SK-N-SH (cell line): ENCODE measurements around the gene METTL21C. TPM values are rescaled to one million over a fixed set of nuclear protein-coding genes. Genes with fewer than 3 reads are reported as not detected.

Experiments
- CTCF ChIA-PET: fragments of 300-600, 350-600 bp; formaldehyde crosslinking; extraction: SDS; loops from one replicate; lab custom pipeline; 2021; lab: Yijun Ruan, JAX
- POLR2A ChIA-PET: fragments of 350-600 bp; sonication (Branson Sonifier 250); formaldehyde crosslinking; extraction: SDS; loops from one replicate; lab custom pipeline; 2020; ENCODE audit warnings: antibody characterized with exemption, inconsistent platforms; lab: Yijun Ruan, JAX
- DNase-seq: peaks from one replicate; pipeline ENCODE4 v3.0.0; 2012
- H2AFZ ChIP-seq: fragments of 200-600 bp; sonication (generic); 2 replicates; pipeline ENCODE4 v1.8.1; 2016; ENCODE audit warnings: antibody characterized with exemption, mild to moderate bottlenecking, low read depth
- H3F3A ChIP-seq: fragments of 200-600 bp; sonication (generic); replicated peaks from 2 replicates; pipeline ENCODE3; 2016; ENCODE audit warnings: antibody characterized with exemption, mild to moderate bottlenecking; ENCODE audit not compliant: insufficient read depth
- H3K27ac ChIP-seq, 2 experiments: fragments of 200-500 bp in 1 of 2; fragments of 200-600 bp in 1 of 2; sonication (Bioruptor generic) in 1 of 2; sonication (generic), shearing (Covaris generic) in 1 of 2; 2 replicates each; pipeline versions ENCODE4 v1.5.1 to v1.6.1; 2014 to 2016; ENCODE audit warnings: low read depth in 2 of 2, inconsistent platforms in 1 of 2, low read length in 1 of 2, mild to moderate bottlenecking in 1 of 2, mixed read lengths in 1 of 2
- H3K27me3 ChIP-seq: fragments of 200-600 bp; sonication (generic), shearing (Covaris generic); 2 replicates; pipeline ENCODE4 v1.6.1; 2016; ENCODE audit warnings: mixed run types; ENCODE audit not compliant: insufficient read depth
- H3K36me3 ChIP-seq, 2 experiments: fragments of 200-500 bp in 1 of 2; fragments of 200-600 bp in 1 of 2; sonication (Bioruptor generic) in 1 of 2; sonication (generic) in 1 of 2; replicated peaks in 1 of 2; 2 replicates each; pipeline versions ENCODE3 to v1.5.1; 2014 to 2016; ENCODE audit warnings: low read length in 1 of 2, mild to moderate bottlenecking in 1 of 2; ENCODE audit not compliant: insufficient read depth in 2 of 2, control insufficient read depth in 1 of 2
- H3K4me1 ChIP-seq, 2 experiments: fragments of 200-500 bp in 1 of 2; fragments of 200-600 bp in 1 of 2; sonication (Bioruptor generic) in 1 of 2; sonication (generic), shearing (Covaris generic) in 1 of 2; 2 replicates each; pipeline versions ENCODE4 v1.5.1 to v1.6.1; 2014 to 2016; ENCODE audit warnings: low read depth in 1 of 2, low read length in 1 of 2, mixed run types in 1 of 2; ENCODE audit not compliant: insufficient read depth in 2 of 2, control insufficient read depth in 1 of 2
- H3K4me2 ChIP-seq: fragments of 200-600 bp; sonication (generic), shearing (Covaris generic); 2 replicates; pipeline ENCODE4 v1.6.1; 2017; ENCODE audit warnings: mixed run types
- H3K4me3 ChIP-seq, 2 experiments: fragments of 200-500 bp in 1 of 2; fragments of 200-600 bp in 1 of 2; sonication (Bioruptor generic) in 1 of 2; sonication (generic), shearing (Covaris generic) in 1 of 2; 2 replicates each; pipeline versions ENCODE4 v1.5.1 to v1.8.1; 2014 to 2016; ENCODE audit warnings: low read depth in 2 of 2, inconsistent platforms in 1 of 2, low read length in 1 of 2, mild to moderate bottlenecking in 1 of 2, mixed read lengths in 1 of 2, moderate library complexity in 1 of 2
- H3K79me2 ChIP-seq: fragments of 200-600 bp; sonication (generic); 2 replicates; pipeline ENCODE4 v1.8.1; 2017; ENCODE audit warnings: mild to moderate bottlenecking; ENCODE audit not compliant: insufficient read depth
- H3K9ac ChIP-seq: fragments of 200-600 bp; sonication (generic); 2 replicates; pipeline ENCODE4 v1.6.1; 2017; ENCODE audit warnings: mixed run types
- H3K9me2 ChIP-seq: fragments of 200-600 bp; sonication (generic); 2 replicates; pipeline ENCODE4 v1.6.1; 2017; ENCODE audit warnings: mixed run types
- H3K9me3 ChIP-seq: fragments of 200-600 bp; sonication (generic); 2 replicates; pipeline ENCODE4 v1.6.1; 2017; ENCODE audit warnings: mixed run types, mild to moderate bottlenecking, moderate library complexity
- H4K20me1 ChIP-seq: fragments of 200-600 bp; sonication (generic); 2 replicates; pipeline ENCODE4 v1.6.1; 2017; ENCODE audit warnings: mild to moderate bottlenecking, mixed run types; ENCODE audit not compliant: insufficient read depth
- CHD2 ChIP-seq: fragments of 150-350 bp; IDR thresholded peaks from 2 replicates; pipeline ENCODE4 v1.6.1; 2018; ENCODE audit warnings: low read length; ENCODE audit not compliant: partially characterized antibody
- CTCF ChIP-seq: fragments of 200-600 bp; sonication (generic); IDR thresholded peaks from 2 replicates; pipeline ENCODE4 v1.6.1; 2017; ENCODE audit warnings: antibody characterized with exemption, mild to moderate bottlenecking, moderate library complexity
- EZH2phosphoT487 ChIP-seq: fragments of 200-600 bp; sonication (generic); IDR thresholded peaks from 2 replicates; pipeline ENCODE4 v1.6.1; 2017; ENCODE audit warnings: low read depth, mixed run types, mild to moderate bottlenecking, antibody characterized with exemption, moderate library complexity, borderline replicate concordance
- FOSL2 ChIP-seq: IDR thresholded peaks from 2 replicates; pipeline ENCODE4 v1.4.0; 2012; ENCODE audit warnings: low read depth, mild to moderate bottlenecking, moderate library complexity, borderline replicate concordance
- GABPA ChIP-seq: IDR thresholded peaks from 2 replicates; pipeline ENCODE4 v1.4.0; 2012; ENCODE audit warnings: low read depth, mild to moderate bottlenecking
- GATA2 ChIP-seq: sonication (generic); formaldehyde crosslinking; IDR thresholded peaks from 2 replicates; pipeline ENCODE4 v1.5.0; 2020; ENCODE audit warnings: mild to moderate bottlenecking, missing genetic modification reagents
- MEF2A ChIP-seq: IDR thresholded peaks from 2 replicates; pipeline ENCODE4 v1.4.0; 2012; ENCODE audit warnings: low read depth, borderline replicate concordance
- NFIC ChIP-seq: IDR thresholded peaks from 2 replicates; pipeline ENCODE4 v1.4.0; 2012; ENCODE audit warnings: borderline replicate concordance
- NRF1 ChIP-seq: IDR thresholded peaks from 2 replicates; pipeline ENCODE4 v1.6.1; 2012; ENCODE audit warnings: low read depth, mild to moderate bottlenecking, low read length
- RCOR1 ChIP-seq: fragments of 150-350 bp; IDR thresholded peaks from 2 replicates; pipeline ENCODE4 v1.6.1; 2017; ENCODE audit warnings: antibody characterized with exemption, low read length
- REST ChIP-seq: IDR thresholded peaks from 2 replicates; pipeline ENCODE4 v1.6.1; 2012; ENCODE audit warnings: mild to moderate bottlenecking, low read depth, low read length, moderate library complexity
- RFX5 ChIP-seq: IDR thresholded peaks from 2 replicates; pipeline ENCODE4 v1.6.1; 2012; ENCODE audit warnings: mild to moderate bottlenecking, improper control_type of control experiment, low read length
- RXRA ChIP-seq: IDR thresholded peaks from 2 replicates; pipeline ENCODE4 v1.4.0; 2012; ENCODE audit warnings: low read depth, mild to moderate bottlenecking, borderline replicate concordance
- SIN3A ChIP-seq: IDR thresholded peaks from 2 replicates; pipeline ENCODE4 v1.6.1; 2012; ENCODE audit warnings: low read depth, mild to moderate bottlenecking, low read length, moderate library complexity, borderline replicate concordance
- TCF12 ChIP-seq: IDR thresholded peaks from 2 replicates; pipeline ENCODE4 v1.4.0; 2012
- TEAD4 ChIP-seq: IDR thresholded peaks from 2 replicates; pipeline ENCODE4 v1.4.0; 2012; ENCODE audit warnings: mild to moderate bottlenecking, borderline replicate concordance; ENCODE audit not compliant: insufficient read depth
- WGBS: methylation state at CpG from one replicate; pipeline ENCODE4 v1.1.6; 2017; ENCODE audit warnings: low lambda C conversion rate; 5-methylcytosine and 5-hydroxymethylcytosine counted together
- polyA plus RNA-seq, 3 experiments: library from polyadenylated mRNA; depleted of rRNA; stranded (reverse); fragments of >200 nt; gene quantifications; 2 replicates each; pipeline ENCODE4 v1.2.3, GENCODE V29; 2012
- TF ChIP-seq, protein P1 (sequence below): IDR thresholded peaks from 2 replicates; pipeline ENCODE4 v1.4.0; 2012; ENCODE audit warnings: low read depth, borderline replicate concordance
- TF ChIP-seq, protein P2 (sequence below): fragments of 150-350 bp; IDR thresholded peaks from 2 replicates; pipeline ENCODE4 v1.6.1; 2017; ENCODE audit warnings: antibody characterized with exemption, low read length, low read depth, borderline replicate concordance

METTL21C gene
- polyA plus RNA-seq, 1 of the 3 experiments (the other 2 are of a cell fraction) = not detected

DNA sequence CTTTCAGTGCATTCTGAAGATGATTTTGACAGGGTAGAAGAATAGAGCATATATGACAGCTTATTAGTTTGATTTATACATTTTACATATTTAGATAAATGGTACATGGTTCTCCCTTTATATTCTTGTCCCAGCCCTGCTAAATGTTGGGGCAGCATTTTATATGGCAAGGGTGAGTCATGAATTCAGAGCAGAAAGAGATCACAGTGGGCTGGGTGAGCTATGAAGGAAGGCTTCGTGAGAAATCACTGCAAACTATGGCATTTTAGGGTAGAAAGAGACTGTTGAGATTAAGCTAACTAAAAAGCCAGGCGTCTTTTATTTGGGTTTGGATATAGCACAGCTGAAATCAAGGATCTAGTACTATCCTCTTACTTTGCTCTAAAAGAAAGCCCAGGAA is 23.9 kb upstream of the METTL21C start:
- no peak for TF ChIP-seq CTCF
- TF ChIP-seq TEAD4 = no peak
- TF ChIP-seq RFX5 = no peak
- no peak for TF ChIP-seq RCOR1
- TF ChIP-seq NFIC = no peak
- no peak for TF ChIP-seq CHD2
- no peak for TF ChIP-seq GABPA
- no peak for TF ChIP-seq REST
- no peak for TF ChIP-seq SIN3A
- TF ChIP-seq NRF1 = no peak
- no peak for TF ChIP-seq GATA2 (CRISPR knock-in tag)
- TF ChIP-seq FOSL2 = no peak
- TF ChIP-seq, protein P1, sequence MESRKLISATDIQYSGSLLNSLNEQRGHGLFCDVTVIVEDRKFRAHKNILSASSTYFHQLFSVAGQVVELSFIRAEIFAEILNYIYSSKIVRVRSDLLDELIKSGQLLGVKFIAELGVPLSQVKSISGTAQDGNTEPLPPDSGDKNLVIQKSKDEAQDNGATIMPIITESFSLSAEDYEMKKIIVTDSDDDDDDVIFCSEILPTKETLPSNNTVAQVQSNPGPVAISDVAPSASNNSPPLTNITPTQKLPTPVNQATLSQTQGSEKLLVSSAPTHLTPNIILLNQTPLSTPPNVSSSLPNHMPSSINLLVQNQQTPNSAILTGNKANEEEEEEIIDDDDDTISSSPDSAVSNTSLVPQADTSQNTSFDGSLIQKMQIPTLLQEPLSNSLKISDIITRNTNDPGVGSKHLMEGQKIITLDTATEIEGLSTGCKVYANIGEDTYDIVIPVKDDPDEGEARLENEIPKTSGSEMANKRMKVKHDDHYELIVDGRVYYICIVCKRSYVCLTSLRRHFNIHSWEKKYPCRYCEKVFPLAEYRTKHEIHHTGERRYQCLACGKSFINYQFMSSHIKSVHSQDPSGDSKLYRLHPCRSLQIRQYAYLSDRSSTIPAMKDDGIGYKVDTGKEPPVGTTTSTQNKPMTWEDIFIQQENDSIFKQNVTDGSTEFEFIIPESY = no peak
- TF ChIP-seq TCF12 = no peak
- no peak for TF ChIP-seq EZH2phosphoT487
- TF ChIP-seq MEF2A = no peak
- TF ChIP-seq, protein P2, sequence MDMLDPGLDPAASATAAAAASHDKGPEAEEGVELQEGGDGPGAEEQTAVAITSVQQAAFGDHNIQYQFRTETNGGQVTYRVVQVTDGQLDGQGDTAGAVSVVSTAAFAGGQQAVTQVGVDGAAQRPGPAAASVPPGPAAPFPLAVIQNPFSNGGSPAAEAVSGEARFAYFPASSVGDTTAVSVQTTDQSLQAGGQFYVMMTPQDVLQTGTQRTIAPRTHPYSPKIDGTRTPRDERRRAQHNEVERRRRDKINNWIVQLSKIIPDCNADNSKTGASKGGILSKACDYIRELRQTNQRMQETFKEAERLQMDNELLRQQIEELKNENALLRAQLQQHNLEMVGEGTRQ = no peak
- TF ChIP-seq RXRA = no peak
- H2AFZ ChIP-seq = no peak overlapping the region
- no peaks in the 10 kb centered on the region for H3K9me2 ChIP-seq
- H3K4me3 ChIP-seq = no peak overlapping the region
- WGBS = 66% methylated on average over 2 of the region's 2 CpGs
- no peak overlapping the region for H3K4me2 ChIP-seq
- H3F3A ChIP-seq = no peaks in the 10 kb centered on the region
- H3K36me3 ChIP-seq = no peaks in the 10 kb centered on the region
- ChIA-PET CTCF (no interaction called here), POLR2A (no interaction called here)
- no peaks in the 10 kb centered on the region for H3K79me2 ChIP-seq
- no peak overlapping the region for H3K27ac ChIP-seq
- no peaks in the 10 kb centered on the region for H3K9me3 ChIP-seq
- H3K9ac ChIP-seq = no peak overlapping the region
- no peak for DNase-seq
- H4K20me1 ChIP-seq = no peaks in the 10 kb centered on the region
- no peaks in the 10 kb centered on the region for H3K27me3 ChIP-seq
- H3K4me1 ChIP-seq = no peaks in the 10 kb centered on the region
